IPS-NIHi7 (cell line): ENCODE data around the gene MYO1D.
"Not testable (repeated sequence)": the region's sequence is repeated elsewhere in the genome, so short reads cannot be mapped to it uniquely, and the experiment has no call there.

Experiments
- DNase-seq: peaks from one replicate; pipeline ENCODE4 v3.0.0; 2012; ENCODE audit warnings: mixed read lengths; ENCODE audit errors: extremely low spot score

The MYO1D gene

GRCh38 chr17:32774695-32775084 lies 102.2 kb downstream of the MYO1D start:
- no peak for DNase-seq

GRCh38 chr17:32773856-32774694 lies 102.8 kb downstream of the MYO1D start:
- peak; percentile 25 for DNase-seq

DNA sequence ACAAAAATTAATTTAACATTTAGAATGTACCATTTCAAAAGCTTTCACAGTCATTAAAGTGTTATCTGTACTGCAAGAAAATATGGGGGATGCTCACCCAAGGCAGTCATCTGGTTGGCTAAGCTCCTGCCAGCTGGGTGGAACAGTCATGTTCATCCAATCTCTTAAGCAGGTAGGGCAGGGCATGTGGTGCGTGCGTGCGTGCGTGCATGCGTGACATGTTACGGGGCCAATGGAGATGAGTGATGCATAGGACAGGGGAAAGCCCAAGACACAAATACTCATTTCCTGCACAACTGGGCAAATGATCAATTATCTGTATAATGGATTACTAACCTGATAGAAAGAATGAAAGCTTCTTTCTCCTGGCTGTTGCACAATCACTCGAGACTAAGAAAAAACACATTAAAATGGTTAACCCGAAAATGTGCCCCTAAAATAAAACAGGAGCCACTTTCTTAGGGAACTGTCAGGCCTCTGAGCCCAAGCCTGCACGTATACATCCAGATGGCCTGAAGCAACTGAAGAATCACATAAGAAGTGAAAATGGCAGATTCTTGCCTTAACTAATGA lies 104.4 kb downstream of the MYO1D start:
- no peak for DNase-seq

GRCh38 chr17:32771396-32771795 lies 105.5 kb downstream of the MYO1D start:
- no peak for DNase-seq

DNA sequence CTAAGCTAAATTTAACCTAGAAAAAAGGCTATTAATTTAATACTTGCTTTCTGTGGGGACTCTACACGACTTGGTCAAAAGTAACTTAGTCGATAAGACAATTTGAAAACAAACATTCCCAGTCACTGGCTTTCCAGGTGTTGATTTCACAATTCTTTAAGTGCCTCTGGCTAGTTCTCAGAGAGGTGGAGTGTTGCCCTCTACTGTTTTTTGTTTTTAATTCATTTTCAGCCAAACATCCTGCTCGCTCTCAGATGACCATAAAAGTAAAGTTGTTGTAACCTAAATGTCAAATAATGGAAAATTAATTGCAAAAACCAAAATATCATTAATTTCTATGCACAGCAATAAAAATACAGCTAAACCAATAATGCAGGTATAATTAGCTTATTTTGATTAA lies 107.1 kb downstream of the MYO1D start:
- DNase-seq: peak; percentile 29

DNA sequence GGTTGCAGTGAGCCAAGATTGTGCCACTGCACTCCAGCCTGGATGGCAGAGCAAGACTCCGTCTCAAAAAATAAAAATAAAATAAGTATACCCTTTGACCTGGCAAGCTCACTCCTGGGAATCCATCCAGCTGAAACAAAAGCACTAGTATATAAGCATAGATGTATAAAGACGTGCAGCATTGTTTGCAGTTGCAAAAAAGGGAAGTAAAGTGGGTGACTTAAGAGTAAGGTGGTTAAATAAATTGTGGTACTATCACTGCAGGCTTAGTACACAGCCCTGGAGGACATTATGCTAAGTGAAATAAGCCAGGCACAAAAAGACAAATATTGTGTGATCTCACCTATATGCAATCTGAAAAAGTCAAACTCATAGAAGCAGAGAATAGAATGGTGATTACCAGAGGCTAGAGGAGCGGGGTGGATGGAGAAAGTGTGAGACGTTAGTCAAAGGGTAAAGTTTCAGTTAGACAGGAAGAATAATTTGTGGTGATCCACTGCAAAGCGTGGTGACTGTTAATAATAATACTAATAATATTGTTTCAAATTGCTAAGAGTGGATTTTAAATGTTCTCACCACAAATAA lies 113.0 kb downstream of the MYO1D start:
- DNase-seq: no peak

DNA sequence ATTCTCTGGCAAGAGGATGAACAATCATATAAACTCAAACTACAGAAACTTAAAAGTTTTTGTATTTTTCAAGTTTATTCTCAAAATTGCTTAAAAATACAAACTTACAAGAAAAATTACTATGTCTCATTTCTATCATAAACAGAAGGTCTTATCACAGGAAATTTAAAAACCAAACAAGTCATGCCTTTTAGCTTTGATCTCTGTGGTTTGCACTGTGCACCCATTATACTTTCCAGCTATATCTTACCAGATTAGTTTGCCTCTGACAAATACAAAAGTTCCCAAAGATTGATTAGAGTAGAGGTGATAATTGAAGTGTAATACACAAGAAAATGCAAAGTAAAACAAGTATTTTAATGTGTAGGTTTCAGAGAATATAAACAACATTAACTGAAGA lies 117.4 kb downstream of the MYO1D start:
- no peak for DNase-seq

DNA sequence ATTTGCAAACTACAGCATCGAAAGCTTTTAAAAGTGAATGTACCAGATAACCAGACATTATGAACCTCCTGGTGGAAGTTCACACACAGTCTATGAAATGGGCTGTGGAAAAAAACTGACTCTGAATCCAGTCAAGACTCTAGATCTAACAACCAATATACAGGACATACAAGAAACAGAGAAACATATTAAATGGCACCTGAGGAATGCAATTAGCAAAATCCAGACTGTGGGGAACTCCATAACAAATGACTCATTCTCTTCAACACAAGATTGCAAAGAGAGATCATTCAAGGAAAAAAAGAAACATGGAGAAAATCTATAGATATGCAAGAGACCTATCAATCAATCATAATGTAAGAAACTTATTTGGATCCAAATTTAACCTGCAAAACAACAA lies 119.0 kb downstream of the MYO1D start:
- no peak for DNase-seq

GRCh38 chr17:32756696-32757095 lies 120.2 kb downstream of the MYO1D start:
- DNase-seq: no peak

DNA sequence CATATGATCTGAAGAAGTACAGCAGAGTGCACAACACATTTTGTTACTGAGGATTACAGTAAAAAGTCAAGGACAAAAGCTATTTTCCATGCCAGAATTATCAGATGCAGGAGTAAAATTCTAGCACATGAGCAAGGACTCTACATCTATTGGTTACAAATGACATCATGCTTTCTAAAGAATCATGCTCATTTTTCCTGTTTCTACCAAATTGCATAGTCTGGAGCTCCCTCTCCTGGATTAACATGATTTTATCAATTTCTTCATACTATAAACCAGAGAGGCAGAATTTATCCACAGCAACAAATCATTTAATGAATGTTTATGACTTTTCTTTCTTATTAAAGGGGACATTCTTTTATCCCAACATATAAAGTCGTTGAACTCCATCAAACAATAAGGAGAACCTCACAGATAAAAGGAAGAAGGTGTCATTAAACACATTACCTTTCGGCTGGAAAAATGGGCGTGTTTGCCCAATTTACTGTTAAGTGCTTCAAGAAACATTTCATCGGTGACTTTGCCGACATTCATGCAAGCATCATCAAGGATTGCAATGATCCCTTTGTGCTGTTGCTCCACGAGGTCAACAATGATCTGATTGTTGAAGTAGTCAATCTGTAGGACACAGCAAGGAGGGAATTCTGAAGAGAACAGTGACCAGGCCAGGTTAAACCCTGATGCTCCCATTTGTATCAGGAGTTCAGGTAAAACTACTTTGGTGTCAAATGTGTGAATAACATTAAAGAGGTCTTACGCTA lies 121.7 kb downstream of the MYO1D start:
- peak; percentile 13 for DNase-seq

DNA sequence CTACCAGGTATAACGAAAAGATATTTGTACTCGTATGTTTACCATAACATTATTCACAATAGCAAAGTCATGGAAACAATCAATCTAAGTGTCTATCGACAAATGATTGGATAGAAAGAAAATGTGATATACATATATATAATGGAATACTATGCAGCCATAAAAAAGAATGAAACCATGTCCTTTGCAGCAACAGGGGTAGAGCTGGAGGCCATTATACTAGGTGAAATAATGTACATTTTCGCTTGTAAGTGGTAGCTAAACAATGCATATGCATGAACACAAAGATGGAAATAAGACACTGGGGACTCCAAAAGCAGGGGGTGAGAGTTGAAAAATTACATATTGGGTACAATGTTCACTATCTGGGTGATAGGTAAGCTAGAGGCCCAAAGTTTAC lies 124.0 kb downstream of the MYO1D start:
- DNase-seq: no peak

DNA sequence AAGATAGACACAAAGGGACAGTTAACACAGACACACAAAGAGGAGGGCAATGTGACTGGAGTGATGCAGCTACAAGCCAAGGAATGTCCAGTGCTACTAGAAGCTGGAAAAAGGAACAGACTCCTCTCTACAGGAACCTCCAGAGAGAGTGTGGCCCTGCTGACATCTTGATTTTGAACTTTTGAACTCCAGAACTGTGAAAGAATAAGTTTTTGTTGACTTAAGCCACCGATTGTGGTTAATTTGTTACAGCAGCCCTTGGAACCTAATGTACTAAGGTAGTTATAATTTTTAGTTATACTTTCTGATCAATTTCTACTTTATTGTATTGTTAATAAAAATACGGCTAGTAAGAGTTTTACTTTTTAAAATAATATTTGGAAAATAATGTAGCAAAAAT lies 129.1 kb downstream of the MYO1D start:
- DNase-seq: no peak

GRCh38 chr17:32746698-32747097 lies 130.2 kb downstream of the MYO1D start:
- no peak for DNase-seq

DNA sequence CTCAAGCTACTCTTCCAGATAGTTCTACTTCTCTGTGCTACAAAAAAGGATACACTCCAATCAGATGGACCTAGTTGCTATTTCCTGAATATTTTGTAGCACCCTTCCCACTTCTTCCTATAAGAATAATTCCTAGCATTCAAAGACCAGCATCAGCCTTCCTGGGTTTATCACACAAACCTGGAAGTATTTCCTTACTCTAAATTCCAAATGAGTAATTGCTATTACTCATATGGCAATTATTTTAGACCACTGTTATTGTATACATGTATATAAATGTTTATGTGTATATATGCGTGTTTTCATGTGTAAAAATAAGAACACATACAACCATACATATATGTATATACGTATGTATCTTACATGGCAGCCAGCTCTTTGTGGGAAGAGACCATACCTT lies 130.6 kb downstream of the MYO1D start:
- DNase-seq: no peak

DNA sequence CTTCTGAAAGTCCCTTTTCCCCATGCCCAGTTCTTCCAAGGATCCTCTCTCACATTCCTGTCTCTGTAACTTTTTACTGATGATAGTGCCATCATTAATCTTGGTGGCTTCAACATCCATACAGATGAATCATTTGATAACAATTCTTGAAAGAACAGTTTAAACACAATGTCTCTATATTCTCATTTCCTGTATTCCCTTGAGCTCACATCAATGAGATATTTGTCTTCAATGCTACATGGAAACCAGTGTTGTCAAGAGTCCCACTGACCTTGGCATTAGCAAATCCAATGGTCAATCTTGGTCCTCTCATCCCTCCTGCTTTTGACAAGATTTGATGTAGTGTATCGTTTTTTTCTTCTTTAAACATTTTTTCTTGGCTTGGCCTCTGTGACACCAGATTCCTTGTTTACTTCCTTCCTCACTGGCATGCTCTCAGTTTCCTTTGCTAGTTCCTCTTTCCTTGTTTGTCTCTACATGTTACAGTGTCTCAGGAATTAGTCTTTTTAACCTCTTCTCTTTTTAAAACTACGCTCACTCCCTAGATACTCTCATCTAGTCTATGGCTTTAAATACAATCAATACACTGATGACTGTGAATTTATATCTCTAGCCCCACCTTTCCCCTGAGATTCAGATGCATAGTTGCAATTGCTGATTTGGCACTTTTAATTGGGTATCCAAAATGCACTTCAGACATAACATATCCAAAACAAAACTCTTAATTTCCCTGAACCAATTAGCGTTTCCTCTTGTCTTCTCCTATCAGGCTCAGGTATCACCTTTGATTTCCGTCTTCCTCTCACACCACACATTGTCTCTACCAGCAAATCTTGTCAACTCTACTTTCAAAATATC lies 134.0 kb downstream of the MYO1D start:
- no peak for DNase-seq

DNA sequence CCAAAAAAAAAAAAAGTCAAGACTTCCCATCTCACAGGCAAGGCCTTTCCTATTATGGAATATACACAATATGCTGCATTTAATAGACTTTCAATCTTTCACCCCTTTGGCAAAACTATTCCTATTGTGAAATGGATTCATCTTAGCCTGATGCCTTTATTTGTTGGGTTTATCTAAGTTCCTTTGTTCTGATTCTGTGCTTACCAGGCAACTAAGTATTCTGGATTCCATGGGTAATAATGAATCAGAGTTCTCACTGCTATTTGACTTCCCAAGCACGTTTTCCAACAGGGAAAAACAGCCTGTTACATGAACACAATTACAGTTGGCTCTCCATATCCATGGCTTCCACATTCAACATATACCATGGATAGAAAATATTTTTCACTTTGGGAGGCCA lies 135.5 kb downstream of the MYO1D start:
- no peak for DNase-seq

DNA sequence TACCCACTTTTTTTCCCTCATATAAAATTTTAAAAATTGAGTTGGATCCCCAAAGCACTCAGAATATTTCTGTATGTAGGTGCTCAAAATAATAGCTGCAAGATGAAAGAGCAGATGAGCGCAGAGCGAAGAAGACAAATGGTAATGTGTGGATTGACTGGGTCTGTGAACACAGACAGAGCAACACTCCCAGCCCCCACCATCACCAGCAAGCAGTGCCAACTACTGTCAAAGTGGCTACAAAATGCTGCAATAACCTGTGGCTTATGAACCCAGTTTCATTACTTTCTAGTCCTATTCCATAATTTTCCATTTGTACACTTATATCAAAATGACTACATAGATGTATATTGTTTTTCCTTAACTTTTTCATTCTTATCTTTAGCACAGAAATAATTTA lies 137.2 kb downstream of the MYO1D start:
- no peak for DNase-seq

GRCh38 chr17:32739151-32739550 lies 137.8 kb downstream of the MYO1D start:
- DNase-seq: not testable (repeated sequence)

DNA sequence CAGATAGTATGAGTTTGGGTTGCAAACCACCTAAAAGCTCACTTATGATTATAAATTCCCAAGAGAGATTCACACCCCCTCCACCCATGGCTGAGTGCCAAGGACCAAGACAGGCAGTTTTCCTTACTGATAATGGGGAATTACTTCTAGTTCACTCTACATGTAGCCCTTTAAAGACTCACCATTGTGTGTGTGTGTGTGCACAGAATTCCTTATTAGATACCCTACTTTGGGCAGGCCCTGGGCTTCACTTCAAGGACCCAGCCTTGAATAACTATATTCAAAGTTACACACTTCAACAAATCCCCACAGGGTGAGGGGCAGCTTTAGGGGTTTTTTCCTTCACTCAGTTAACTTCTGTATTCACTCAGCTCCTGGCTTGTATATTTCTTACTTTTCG lies 143.5 kb downstream of the MYO1D start:
- DNase-seq: no peak

GRCh38 chr17:32732900-32733299 lies 144.0 kb downstream of the MYO1D start:
- DNase-seq: no peak

GRCh38 chr17:32732296-32732642 lies 144.7 kb downstream of the MYO1D start:
- no peak for DNase-seq
